ENCODE results near the gene ACYP1. TPM values are rescaled to one million over a fixed set of nuclear protein-coding genes. Genes with fewer than 3 reads are reported as not detected.

ACYP1 gene
- total and polyA plus RNA-seq, 2 of the 13 experiments (the other 11 are each of a cell fraction or from before 2014, with no cell fraction given): 9.7 to 22.4 TPM

GRCh38 chr14:75050852-75051555, 12.8 kb downstream of the ACYP1 start, which contains the start of gene MLH3 (continued):
- TF ChIP-seq CSRNP2 (CRISPR knock-in tag; conservative IDR thresholded peaks at IDR 0.05; ENCODE audit: low read depth) (no peak), SP4 (CRISPR knock-in tag; IDR thresholded peaks at IDR 0.05) (no peak), ZNF275 (CRISPR knock-in tag; IDR thresholded peaks at IDR 0.05; ENCODE audit: borderline replicate concordance) (0 out of 2 replicates have a peak, but pooled peaks have one; percentile 59), RFX5 (IDR thresholded peaks at IDR 0.05; ENCODE audit: low read depth, low read length) (no peak), CHCHD3 (CRISPR knock-in tag; IDR thresholded peaks at IDR 0.05) (peak; percentile 77; the same call in 1 of the 2 replicates), SKI (IDR thresholded peaks at IDR 0.05; ENCODE audit: partially characterized antibody) (no peak), ZBTB4 (CRISPR knock-in tag; IDR thresholded peaks at IDR 0.05; ENCODE audit: borderline replicate concordance) (no peak), ZBTB42 (CRISPR knock-in tag; IDR thresholded peaks at IDR 0.05) (0 out of 2 replicates have a peak, but pooled peaks have one; percentile 72), ZNF33B (CRISPR knock-in tag; IDR thresholded peaks at IDR 0.05) (0 out of 2 replicates have a peak, but pooled peaks have one; percentile 28), ZSCAN30 (CRISPR knock-in tag; IDR thresholded peaks at IDR 0.05) (no peak), SAP130 (CRISPR knock-in tag; IDR thresholded peaks at IDR 0.05; ENCODE audit: low read depth) (peak; percentile 63), ZKSCAN1 (IDR thresholded peaks at IDR 0.05; ENCODE audit: low read length) (no peak), ZBTB20 (CRISPR knock-in tag; IDR thresholded peaks at IDR 0.05; ENCODE audit: borderline replicate concordance, low read depth) (no peak; the same call in 1 of the 2 replicates), ZNF414 (CRISPR knock-in tag; IDR thresholded peaks at IDR 0.05) (no peak), MYC (CRISPR knock-in tag; IDR thresholded peaks at IDR 0.05; ENCODE audit: borderline replicate concordance) (peak; percentile 84)

Data from HepG2 (cell line).